ENCODE measurements around the gene APOBEC2.
"Not testable (repeated sequence)": the region's sequence is repeated elsewhere in the genome, so short reads cannot be mapped to it uniquely, and the experiment has no call there.

The APOBEC2 gene

GRCh38 chr6:41053041-41053440 is at the start of gene APOBEC2:
APOBEC2 (plus strand) TSS chr6:41053202; CDS start chr6:41053348, 146 bp downstream.
- no peak for DNase-seq (ENCODE audit: low read depth in 1 of 2, low spot score in 1 of 2)

- DNase-seq (ENCODE audit: low read depth in 1 of 2, low spot score in 1 of 2): peak; percentile 4 to 52
Measured at GRCh38 chr6:41006217-41006616, 46.8 kb upstream of the APOBEC2 start.

GRCh38 chr6:41006980-41007379 is 46.0 kb upstream of the APOBEC2 start:
- not testable (repeated sequence) for DNase-seq (ENCODE audit: low read depth in 1 of 2, low spot score in 1 of 2)

- no peak for DNase-seq (ENCODE audit: low read depth in 1 of 2, low spot score in 1 of 2)
Measured at GRCh38 chr6:41008011-41008410, 45.0 kb upstream of the APOBEC2 start.

GRCh38 chr6:41009669-41010068 is 43.3 kb upstream of the APOBEC2 start:
- no peak for DNase-seq (ENCODE audit: low read depth in 1 of 2, low spot score in 1 of 2)

GRCh38 chr6:41011673-41012072 is 41.3 kb upstream of the APOBEC2 start:
- no peak for DNase-seq (ENCODE audit: low read depth in 1 of 2, low spot score in 1 of 2)

- no peak for DNase-seq (ENCODE audit: low read depth in 1 of 2, low spot score in 1 of 2)
Measured at GRCh38 chr6:41013466-41014153, 39.4 kb upstream of the APOBEC2 start.

- no peak for DNase-seq (ENCODE audit: low read depth in 1 of 2, low spot score in 1 of 2)
Measured at GRCh38 chr6:41014780-41015179, 38.2 kb upstream of the APOBEC2 start.

- not testable (repeated sequence) for DNase-seq (ENCODE audit: low read depth in 1 of 2, low spot score in 1 of 2)
Measured at GRCh38 chr6:41015860-41016259, 37.1 kb upstream of the APOBEC2 start.

- DNase-seq (ENCODE audit: low read depth in 1 of 2, low spot score in 1 of 2): no peak
Measured at GRCh38 chr6:41017663-41018062, 35.3 kb upstream of the APOBEC2 start.

- DNase-seq (ENCODE audit: low read depth in 1 of 2, low spot score in 1 of 2): no peak
Measured at GRCh38 chr6:41021832-41022231, 31.2 kb upstream of the APOBEC2 start.

- no peak for DNase-seq (ENCODE audit: low read depth in 1 of 2, low spot score in 1 of 2)
Measured at GRCh38 chr6:41022294-41022693, 30.7 kb upstream of the APOBEC2 start.

GRCh38 chr6:41023114-41023513 is 29.9 kb upstream of the APOBEC2 start:
- no peak for DNase-seq (ENCODE audit: low read depth in 1 of 2, low spot score in 1 of 2)

- DNase-seq (ENCODE audit: low read depth in 1 of 2, low spot score in 1 of 2): no peak
Measured at GRCh38 chr6:41025966-41026530, 27.0 kb upstream of the APOBEC2 start.

GRCh38 chr6:41027241-41027640 is 25.8 kb upstream of the APOBEC2 start:
- no peak for DNase-seq (ENCODE audit: low read depth in 1 of 2, low spot score in 1 of 2)

- DNase-seq (ENCODE audit: low read depth in 1 of 2, low spot score in 1 of 2): peak; percentile 62 to 63
Measured at GRCh38 chr6:41027799-41028560, 25.0 kb upstream of the APOBEC2 start.

GRCh38 chr6:41028561-41029412 is 24.2 kb upstream of the APOBEC2 start:
- no peak for DNase-seq (ENCODE audit: low read depth in 1 of 2, low spot score in 1 of 2)

- no peak for DNase-seq (ENCODE audit: low read depth in 1 of 2, low spot score in 1 of 2)
Measured at GRCh38 chr6:41032830-41033229, 20.2 kb upstream of the APOBEC2 start.

- no peak for DNase-seq (ENCODE audit: low read depth in 1 of 2, low spot score in 1 of 2)
Measured at GRCh38 chr6:41033776-41034175, 19.2 kb upstream of the APOBEC2 start.

- no peak for DNase-seq (ENCODE audit: low read depth in 1 of 2, low spot score in 1 of 2)
Measured at GRCh38 chr6:41036186-41036585, 16.8 kb upstream of the APOBEC2 start.

GRCh38 chr6:41036601-41037000 is 16.4 kb upstream of the APOBEC2 start:
- no peak for DNase-seq (ENCODE audit: low read depth in 1 of 2, low spot score in 1 of 2)

All from activated CD4-positive, alpha-beta T cell treated with anti-CD3 and anti-CD28 coated beads, Interleukin-2, amount 50 U/mL, for 24 hours (primary cell).